Esophagus squamous epithelium (tissue), 5 donors: ENCODE data around the gene PTPN2. TPM values are rescaled to one million over a fixed set of nuclear protein-coding genes. Genes with fewer than 3 reads are reported as not detected.
"Not testable (repeated sequence)": the region's sequence is repeated elsewhere in the genome, so short reads cannot be mapped to it uniquely, and the experiment has no call there.

Source experiments
- DNase-seq: peaks from one replicate; lab custom pipeline; 2025; lab: John Stamatoyannopoulos, UW
- H3K27ac ChIP-seq, 4 donors: fragments of 200-600 bp; sonication (generic); one replicate each; pipeline ENCODE4 v1.5.1; 2016 to 2019; ENCODE audit warnings: mild to moderate bottlenecking in 1 of 4
- H3K27me3 ChIP-seq, 4 donors: fragments of 200-600 bp; sonication (generic); 1 replicate in 3 of 4; 2 replicates in 1 of 4; pipeline versions ENCODE4 v1.5.1 to v1.6.0; 2017 to 2021; ENCODE audit warnings: antibody characterized with exemption in 1 of 4
- H3K36me3 ChIP-seq, 3 donors: fragments of 200-600 bp; sonication (generic); one replicate each; pipeline ENCODE4 v1.5.1; 2016 to 2019
- H3K4me1 ChIP-seq, 3 donors: fragments of 200-600 bp; sonication (generic); one replicate each; pipeline ENCODE4 v1.5.1; 2017 to 2019
- H3K4me3 ChIP-seq, 4 donors: fragments of 200-600 bp; sonication (generic); 1 replicate in 3 of 4; 2 replicates in 1 of 4; pipeline ENCODE4 v1.5.1; 2016 to 2019; ENCODE audit warnings: mild to moderate bottlenecking in 2 of 4, moderate library complexity in 1 of 4
- H3K9me3 ChIP-seq, 3 donors: fragments of 200-600 bp; sonication (generic); one replicate each; pipeline ENCODE4 v1.5.1; 2016 to 2019
- POLR2A ChIP-seq, 4 donors: fragments of 450-650 bp; IDR thresholded peaks; one replicate each; pipeline ENCODE4 v1.6.1; 2017; ENCODE audit warnings: antibody characterized with exemption in 4 of 4, mild to moderate bottlenecking in 4 of 4, moderate library complexity in 3 of 4
- WGBS, 2 donors: methylation state at CpG; one replicate each; pipeline ENCODE4 v1.1.5; 2018; 5-methylcytosine and 5-hydroxymethylcytosine counted together
- intact Hi-C: fragments of 100-400 bp; cut with DNase I; formaldehyde crosslinking; loops from one replicate; pipeline ENCODE4 v1.15.0; 2022
- total RNA-seq, 4 donors: library from RNA; depleted of rRNA; stranded (reverse); fragments of >200 nt; gene quantifications; one replicate each; pipeline ENCODE4 v1.1.0, GENCODE V29; 2016
- TF ChIP-seq, protein P1 (sequence below), 6 experiments: fragments of 450-650 bp in 4 of 6; fragments of 200-600 bp in 2 of 6; sonication (generic) in 2 of 6; IDR thresholded peaks; one replicate each; pipeline ENCODE4 v1.5.1; 2016 to 2019; ENCODE audit warnings: antibody characterized with exemption in 6 of 6, mild to moderate bottlenecking in 4 of 6, moderate library complexity in 4 of 6
- donor health status: DM: yes; HTN: yes; CAD: no.

The PTPN2 gene
- total RNA-seq, 4 donors from 2014 or later = 31.8 to 37.9 (median 33.4) TPM

DNA sequence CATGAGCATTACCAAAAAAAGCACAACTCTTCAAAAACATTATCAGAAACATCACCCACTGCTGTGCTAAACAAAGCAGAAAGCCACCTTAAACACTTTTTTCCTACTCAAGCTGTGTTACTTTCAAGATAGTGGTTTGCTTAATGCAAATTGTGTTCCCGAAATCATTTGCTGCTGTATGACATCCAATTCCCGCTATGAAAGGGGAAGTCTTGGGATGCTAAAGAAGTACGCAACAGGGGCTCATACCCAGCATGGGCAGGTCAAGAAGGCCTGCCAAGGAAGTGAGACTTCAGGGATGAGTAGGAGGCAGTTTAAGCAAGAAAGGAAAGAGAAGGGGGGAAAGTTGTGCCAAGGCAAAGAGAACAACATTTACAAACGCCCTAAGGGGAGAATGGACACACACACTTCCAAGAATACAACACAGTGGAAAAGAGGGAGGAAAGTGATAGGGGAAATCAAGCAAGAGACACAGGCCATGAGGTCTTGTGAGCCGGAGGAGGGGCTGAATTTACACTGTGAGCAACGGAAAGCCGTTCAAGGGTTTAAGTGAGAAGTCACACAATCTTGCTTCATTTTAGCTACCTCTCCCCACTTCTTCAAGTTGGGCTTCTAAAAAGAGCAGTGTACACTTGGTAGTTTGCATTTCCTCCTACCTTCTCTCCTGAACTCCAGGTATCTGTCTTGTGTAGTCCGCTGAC lies 4.0 kb downstream of the PTPN2 start:
- H3K4me3 ChIP-seq = no peak overlapping the region
- WGBS, 2 donors = 49 to 56% methylated on average over 8 of the region's 8 CpGs
- H3K27ac ChIP-seq = peak overlapping the region in 2 of 4 donors; percentile 40 to 78
- peaks cover 0 to 9% (median 0%) of the 10 kb centered on the region in 3 donors for H3K36me3 ChIP-seq
- no peaks in the 10 kb centered on the region for H3K9me3 ChIP-seq
- peaks cover 12 to 65% (median 12%) of the 10 kb centered on the region in 3 donors for H3K4me1 ChIP-seq
- H3K27me3 ChIP-seq = no peaks in the 10 kb centered on the region
- no peak for DNase-seq
- TF ChIP-seq, protein P1, sequence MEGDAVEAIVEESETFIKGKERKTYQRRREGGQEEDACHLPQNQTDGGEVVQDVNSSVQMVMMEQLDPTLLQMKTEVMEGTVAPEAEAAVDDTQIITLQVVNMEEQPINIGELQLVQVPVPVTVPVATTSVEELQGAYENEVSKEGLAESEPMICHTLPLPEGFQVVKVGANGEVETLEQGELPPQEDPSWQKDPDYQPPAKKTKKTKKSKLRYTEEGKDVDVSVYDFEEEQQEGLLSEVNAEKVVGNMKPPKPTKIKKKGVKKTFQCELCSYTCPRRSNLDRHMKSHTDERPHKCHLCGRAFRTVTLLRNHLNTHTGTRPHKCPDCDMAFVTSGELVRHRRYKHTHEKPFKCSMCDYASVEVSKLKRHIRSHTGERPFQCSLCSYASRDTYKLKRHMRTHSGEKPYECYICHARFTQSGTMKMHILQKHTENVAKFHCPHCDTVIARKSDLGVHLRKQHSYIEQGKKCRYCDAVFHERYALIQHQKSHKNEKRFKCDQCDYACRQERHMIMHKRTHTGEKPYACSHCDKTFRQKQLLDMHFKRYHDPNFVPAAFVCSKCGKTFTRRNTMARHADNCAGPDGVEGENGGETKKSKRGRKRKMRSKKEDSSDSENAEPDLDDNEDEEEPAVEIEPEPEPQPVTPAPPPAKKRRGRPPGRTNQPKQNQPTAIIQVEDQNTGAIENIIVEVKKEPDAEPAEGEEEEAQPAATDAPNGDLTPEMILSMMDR (IDR thresholded peaks at IDR 0.05) = no peak
- no peak for TF ChIP-seq POLR2A (IDR thresholded peaks at IDR 0.05)
- intact Hi-C loops = no loop called here

GRCh38 chr18:12874992-12875391 lies 9.0 kb downstream of the PTPN2 start:
- H3K27ac ChIP-seq, intact Hi-C loops, H3K9me3 ChIP-seq, H3K4me3 ChIP-seq, H3K36me3 ChIP-seq, DNase-seq, H3K27me3 ChIP-seq: not testable (repeated sequence)
- WGBS, 2 donors = 67 to 70% methylated on average over 2 of the region's 2 CpGs
- peaks cover 0 to 27% (median 2%) of the 10 kb centered on the region in 3 donors for H3K4me1 ChIP-seq

GRCh38 chr18:12873961-12874567 lies 10.0 kb downstream of the PTPN2 start:
- H3K4me3 ChIP-seq, intact Hi-C loops, DNase-seq, H3K27ac ChIP-seq, H3K36me3 ChIP-seq, H3K9me3 ChIP-seq, H3K27me3 ChIP-seq: not testable (repeated sequence)
- WGBS, 2 donors = no CpG with 5 or more reads among the region's 48 CpGs
- H3K4me1 ChIP-seq = peaks cover 0 to 18% (median 0%) of the 10 kb centered on the region in 3 donors

DNA sequence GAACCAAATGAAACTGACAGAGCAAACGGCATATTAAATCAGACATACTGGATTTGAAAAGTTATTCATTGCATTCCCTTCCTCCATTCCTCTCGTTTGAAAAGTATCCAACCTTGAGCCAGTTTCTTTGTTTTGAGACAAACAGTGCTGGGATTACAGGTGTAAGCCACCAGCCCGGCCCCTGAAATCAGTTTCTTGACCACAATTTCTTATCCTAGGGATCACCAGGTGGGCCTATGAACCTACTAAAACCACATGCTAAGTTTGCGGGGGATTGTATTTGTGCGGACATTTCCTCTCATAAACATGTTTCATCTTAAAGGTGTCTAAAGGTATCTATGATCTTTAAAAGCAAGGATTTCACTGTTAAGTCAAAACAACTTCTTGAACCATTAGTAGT lies 11.6 kb downstream of the PTPN2 start:
- peaks cover 0 to 9% (median 0%) of the 10 kb centered on the region in 3 donors for H3K36me3 ChIP-seq
- no peaks in the 10 kb centered on the region for H3K9me3 ChIP-seq
- H3K4me1 ChIP-seq = peaks cover 0 to 5% (median 0%) of the 10 kb centered on the region in 3 donors
- H3K27ac ChIP-seq = no peak overlapping the region
- no peaks in the 10 kb centered on the region for H3K27me3 ChIP-seq
- intact Hi-C loops = no loop called here
- WGBS, 2 donors = 66 to 69% methylated on average over 5 of the region's 5 CpGs
- DNase-seq = no peak
- no peak for TF ChIP-seq POLR2A (IDR thresholded peaks at IDR 0.05)
- TF ChIP-seq, protein P1 (IDR thresholded peaks at IDR 0.05) = no peak
- no peak overlapping the region for H3K4me3 ChIP-seq

DNA sequence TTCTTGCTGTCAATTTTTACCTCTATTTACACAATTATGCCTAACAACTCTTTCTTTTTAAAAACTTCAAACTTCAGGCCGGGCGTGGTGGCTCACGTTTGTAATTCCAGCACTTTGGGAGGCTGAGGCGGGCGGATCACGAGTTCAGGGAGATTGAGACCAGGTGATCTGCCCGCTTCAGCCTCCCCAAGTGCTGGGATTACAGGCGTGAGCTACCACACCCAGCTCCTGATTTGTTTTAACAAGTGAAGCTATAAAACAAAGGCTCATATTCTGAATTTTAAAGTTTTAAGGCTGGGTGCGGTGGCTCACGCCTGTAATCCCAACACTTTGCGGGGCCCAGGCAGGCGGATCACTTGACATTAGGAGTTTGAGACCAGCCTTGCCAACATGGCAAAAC lies 15.5 kb downstream of the PTPN2 start:
- intact Hi-C loops = no loop called here
- no peak for DNase-seq
- Histone ChIP-seq H3K4me3 (no peak overlapping the region), H3K27ac (no peak overlapping the region), H3K36me3 (no peaks in the 10 kb centered on the region), H3K9me3 (no peaks in the 10 kb centered on the region), H3K4me1 (peaks cover 0 to 7% (median 0%) of the 10 kb centered on the region in 3 donors), H3K27me3 (no peaks in the 10 kb centered on the region)
- no peak for TF ChIP-seq POLR2A (IDR thresholded peaks at IDR 0.05)
- TF ChIP-seq, protein P1 (IDR thresholded peaks at IDR 0.05) = no peak
- 86 to 88% methylated on average over 12 of the region's 12 CpGs for WGBS, 2 donors

GRCh38 chr18:12867441-12868123 lies 16.5 kb downstream of the PTPN2 start:
- 80 to 82% methylated on average over 7 of the region's 7 CpGs for WGBS, 2 donors
- no peak for TF ChIP-seq POLR2A (IDR thresholded peaks at IDR 0.05)

More at GRCh38 chr18:12867441-12868123, 16.5 kb downstream of the PTPN2 start:
- Histone ChIP-seq H3K36me3 (no peaks in the 10 kb centered on the region), H3K4me1 (peaks cover 0 to 17% (median 0%) of the 10 kb centered on the region in 3 donors), H3K27ac (no peak overlapping the region), H3K4me3 (no peak overlapping the region), H3K27me3 (no peaks in the 10 kb centered on the region), H3K9me3 (no peaks in the 10 kb centered on the region)
- DNase-seq = no peak
- intact Hi-C loops = no loop called here
